Activated T-helper 17 cell treated with anti-CD3 and anti-CD28 coated beads, Interleukin-2, amount 50 U/mL, for 72 hours (primary cell): ENCODE data around the gene ACOX3. TPM values are rescaled to one million over a fixed set of nuclear protein-coding genes. Genes with fewer than 3 reads are reported as not detected.
A peak's percentile ranks its signal among the peaks of the same experiment; 100 is the strongest.
"Not testable (repeated sequence)": the region's sequence is repeated elsewhere in the genome, so short reads cannot be mapped to it uniquely, and the experiment has no call there.

Experiments used
- ATAC-seq: fragments of 150-1000 bp; cut with Tn5 transposase; replicated peaks from 2 replicates; pipeline ENCODE4 v1.10.0; 2021; ENCODE audit warnings: mild to moderate bottlenecking, moderate library complexity
- H3K27ac Mint-ChIP-seq: one replicate; pipeline ENCODE4 v1.8.0; 2022; ENCODE audit warnings: mixed read lengths
- H3K27me3 Mint-ChIP-seq: one replicate; pipeline ENCODE4 v1.8.0; 2022; ENCODE audit warnings: mixed read lengths
- H3K36me3 Mint-ChIP-seq: one replicate; pipeline ENCODE4 v1.8.0; 2022; ENCODE audit warnings: low read depth, mild to moderate bottlenecking, mixed read lengths
- H3K4me1 Mint-ChIP-seq: one replicate; pipeline ENCODE4 v1.8.0; 2022; ENCODE audit warnings: mixed read lengths
- H3K4me3 Mint-ChIP-seq: one replicate; pipeline ENCODE4 v1.8.0; 2022; ENCODE audit warnings: mild to moderate bottlenecking, mixed read lengths
- H3K9me3 Mint-ChIP-seq: one replicate; pipeline ENCODE4 v1.8.0; 2022; ENCODE audit warnings: mixed read lengths
- total RNA-seq, 2 donors: library from RNA; stranded (reverse); gene quantifications; one replicate each; pipeline ENCODE4 v1.2.3, GENCODE V29; 2022

Gene ACOX3
- total RNA-seq = 10 to 100 TPM; 34.4 to 63.6 TPM

GRCh38 chr4:8440492-8441311, at the start of gene ACOX3, which contains the start of gene TRMT44:
Gene ACOX3, minus strand, starts transcription at chr4:8440723. Its CDS starts 24,202 bp downstream, at chr4:8416521.
Gene TRMT44, plus strand, starts transcription at chr4:8440777. Its CDS starts 46 bp downstream, at chr4:8440823.
- Mint-ChIP-seq H3K27me3 (no peaks in the 10 kb centered on the region), H3K36me3 (peaks cover 37% of the 10 kb centered on the region), H3K4me1 (peaks cover 57% of the 10 kb centered on the region), H3K9me3 (no peaks in the 10 kb centered on the region), H3K4me3 (peak within 1 kb of the TSS; percentile 100), H3K27ac (peak within 1 kb of the TSS; percentile 99)
- peak; percentile 90 for ATAC-seq

- Mint-ChIP-seq H3K4me1 (peaks cover 4% of the 10 kb centered on the region), H3K9me3 (no peaks in the 10 kb centered on the region), H3K4me3 (no peak overlapping the region), H3K27ac (no peak overlapping the region), H3K27me3 (no peaks in the 10 kb centered on the region), H3K36me3 (no peaks in the 10 kb centered on the region)
- ATAC-seq = no peak
These were observed 48.4 kb upstream of the ACOX3 start for GRCh38 chr4:8488791-8489369.

GRCh38 chr4:8486643-8487042, 46.1 kb upstream of the ACOX3 start:
- not testable (repeated sequence) for H3K27me3 Mint-ChIP-seq, ATAC-seq, H3K4me3 Mint-ChIP-seq, H3K27ac Mint-ChIP-seq, H3K36me3 Mint-ChIP-seq, H3K9me3 Mint-ChIP-seq, H3K4me1 Mint-ChIP-seq

- Mint-ChIP-seq H3K9me3 (no peaks in the 10 kb centered on the region), H3K36me3 (peaks cover 20% of the 10 kb centered on the region), H3K4me3 (no peak overlapping the region), H3K27ac (no peak overlapping the region), H3K4me1 (no peaks in the 10 kb centered on the region), H3K27me3 (no peaks in the 10 kb centered on the region)
- ATAC-seq = no peak
These were observed 39.7 kb upstream of the ACOX3 start for GRCh38 chr4:8480221-8480620.

GRCh38 chr4:8478801-8479744, 38.5 kb upstream of the ACOX3 start:
- peaks cover 21% of the 10 kb centered on the region for H3K36me3 Mint-ChIP-seq
- no peaks in the 10 kb centered on the region for H3K27me3 Mint-ChIP-seq
- ATAC-seq = no peak
- H3K9me3 Mint-ChIP-seq = no peaks in the 10 kb centered on the region
- no peak overlapping the region for H3K27ac Mint-ChIP-seq
- H3K4me3 Mint-ChIP-seq = no peak overlapping the region
- H3K4me1 Mint-ChIP-seq = no peaks in the 10 kb centered on the region

GRCh38 chr4:8478371-8478770, 37.8 kb upstream of the ACOX3 start:
- Mint-ChIP-seq H3K36me3 (peaks cover 21% of the 10 kb centered on the region), H3K27me3 (no peaks in the 10 kb centered on the region), H3K4me1 (no peaks in the 10 kb centered on the region), H3K27ac (no peak overlapping the region), H3K9me3 (no peaks in the 10 kb centered on the region), H3K4me3 (no peak overlapping the region)
- ATAC-seq = no peak

GRCh38 chr4:8477676-8478075, 37.2 kb upstream of the ACOX3 start:
- Mint-ChIP-seq H3K4me1 (no peaks in the 10 kb centered on the region), H3K9me3 (no peaks in the 10 kb centered on the region), H3K27ac (no peak overlapping the region), H3K36me3 (peaks cover 21% of the 10 kb centered on the region), H3K4me3 (no peak overlapping the region), H3K27me3 (no peaks in the 10 kb centered on the region)
- no peak for ATAC-seq

- Mint-ChIP-seq H3K27me3 (no peaks in the 10 kb centered on the region), H3K4me1 (no peaks in the 10 kb centered on the region), H3K4me3 (no peak overlapping the region), H3K27ac (no peak overlapping the region), H3K9me3 (no peaks in the 10 kb centered on the region), H3K36me3 (peaks cover 23% of the 10 kb centered on the region)
- ATAC-seq = no peak
These were observed 36.6 kb upstream of the ACOX3 start for GRCh38 chr4:8477095-8477635.

- H3K4me3 Mint-ChIP-seq = no peak overlapping the region
- no peaks in the 10 kb centered on the region for H3K4me1 Mint-ChIP-seq
- no peaks in the 10 kb centered on the region for H3K9me3 Mint-ChIP-seq
- ATAC-seq = no peak
- H3K36me3 Mint-ChIP-seq = peaks cover 35% of the 10 kb centered on the region
- no peak overlapping the region for H3K27ac Mint-ChIP-seq
- H3K27me3 Mint-ChIP-seq = no peaks in the 10 kb centered on the region
These were observed 35.4 kb upstream of the ACOX3 start for GRCh38 chr4:8475751-8476575.

- Mint-ChIP-seq H3K36me3 (peaks cover 41% of the 10 kb centered on the region), H3K4me1 (no peaks in the 10 kb centered on the region), H3K4me3 (no peak overlapping the region), H3K9me3 (no peaks in the 10 kb centered on the region), H3K27ac (no peak overlapping the region), H3K27me3 (no peaks in the 10 kb centered on the region)
- no peak for ATAC-seq
These were observed 34.3 kb upstream of the ACOX3 start for GRCh38 chr4:8474856-8475255.

- Mint-ChIP-seq H3K4me3 (no peak overlapping the region), H3K27ac (no peak overlapping the region), H3K36me3 (peaks cover 46% of the 10 kb centered on the region), H3K4me1 (no peaks in the 10 kb centered on the region), H3K27me3 (no peaks in the 10 kb centered on the region), H3K9me3 (no peaks in the 10 kb centered on the region)
- no peak for ATAC-seq
These were observed 33.5 kb upstream of the ACOX3 start for GRCh38 chr4:8473920-8474590.

- H3K27me3 Mint-ChIP-seq = no peaks in the 10 kb centered on the region
- H3K27ac Mint-ChIP-seq = no peak overlapping the region
- H3K4me3 Mint-ChIP-seq = no peak overlapping the region
- ATAC-seq = no peak
- no peaks in the 10 kb centered on the region for H3K9me3 Mint-ChIP-seq
- H3K4me1 Mint-ChIP-seq = no peaks in the 10 kb centered on the region
- peaks cover 53% of the 10 kb centered on the region for H3K36me3 Mint-ChIP-seq
These were observed 32.8 kb upstream of the ACOX3 start for GRCh38 chr4:8473198-8473919.
